MCF 10A (cell line): ENCODE data around the gene ZNF688. TPM values are rescaled to one million over a fixed set of nuclear protein-coding genes. Genes with fewer than 3 reads are reported as not detected.

Experiments
- BruUV-seq: library from RNA; stranded (reverse); fragments of 400-500 nt; replicated peaks from 2 replicates; lab custom pipeline; 2021; lab: Mats Ljungman, UMichigan
- CTCF ChIA-PET: fragments of 300-600 bp; sonication (Branson Sonifier 250); formaldehyde crosslinking; extraction: SDS; loops from one replicate; lab custom pipeline; 2021; ENCODE audit warnings: antibody characterized with exemption, inconsistent platforms; lab: Yijun Ruan, JAX
- POLR2A ChIA-PET: fragments of 300-600, 350-650 bp; sonication (Branson Sonifier 250); formaldehyde crosslinking; extraction: SDS; loops from one replicate; lab custom pipeline; 2020; ENCODE audit warnings: antibody characterized with exemption, inconsistent platforms; lab: Yijun Ruan, JAX
- DNase-seq: peaks from one replicate; pipeline ENCODE4 v3.0.0-alpha.2; 2018; ENCODE audit not compliant: unreplicated experiment
- H3K27ac Mint-ChIP-seq: one replicate; pipeline ENCODE4 v1.8.0; 2022; ENCODE audit warnings: mild to moderate bottlenecking, low read depth, mixed read lengths; ENCODE audit not compliant: unreplicated experiment
- H3K27me3 Mint-ChIP-seq: one replicate; pipeline ENCODE4 v1.8.0; 2022; ENCODE audit warnings: mixed read lengths; ENCODE audit not compliant: insufficient read depth, unreplicated experiment
- H3K36me3 Mint-ChIP-seq: one replicate; pipeline ENCODE4 v1.8.0; 2022; ENCODE audit warnings: mild to moderate bottlenecking, moderate library complexity, mixed read lengths; ENCODE audit not compliant: insufficient read depth, unreplicated experiment
- H3K4me1 Mint-ChIP-seq: one replicate; pipeline ENCODE4 v1.8.0; 2022; ENCODE audit warnings: mixed read lengths; ENCODE audit not compliant: insufficient read depth, unreplicated experiment
- H3K4me3 Mint-ChIP-seq: one replicate; pipeline ENCODE4 v1.8.0; 2022; ENCODE audit warnings: mild to moderate bottlenecking, moderate library complexity, mixed read lengths; ENCODE audit not compliant: unreplicated experiment
- H3K9me3 Mint-ChIP-seq: one replicate; pipeline ENCODE4 v1.8.0; 2022; ENCODE audit warnings: mixed read lengths; ENCODE audit not compliant: unreplicated experiment
- CTCF ChIP-seq: fragments of 200-600 bp; IDR thresholded peaks from one replicate; pipeline ENCODE4 v1.8.0; 2022; ENCODE audit warnings: antibody characterized with exemption, mild to moderate bottlenecking; ENCODE audit not compliant: unreplicated experiment
- intact Hi-C: fragments of 100-400 bp; cut with micrococcal nuclease; formaldehyde crosslinking; loops from 2 replicates; pipeline ENCODE4 v1.14.1; 2022
- total RNA-seq: library from RNA; stranded (reverse); gene quantifications from 2 replicates; pipeline ENCODE4 v1.2.3, GENCODE V29; 2022

The ZNF688 gene
- total RNA-seq, 1 experiment from 2014 or later: 9.0 TPM

- ChIA-PET CTCF (interaction anchor here (0.6 to 1.3 kb wide), 3 partner anchors 23 to 92 kb away, joined by 3 to 5 read pairs (median 3); partner anchors contain the start of gene DCTPP1), POLR2A (interaction anchor here (1.1 to 1.5 kb wide), 2 partner anchors 49 to 87 kb away, joined by 3 to 4 read pairs; no protein-coding TSS in a partner anchor)
- H3K4me3 Mint-ChIP-seq: no peak overlapping the region
- H3K36me3 Mint-ChIP-seq: peaks cover 3% of the 10 kb centered on the region
- no peak for TF ChIP-seq CTCF
- H3K4me1 Mint-ChIP-seq: peaks cover 14% of the 10 kb centered on the region
- H3K27me3 Mint-ChIP-seq: no peaks in the 10 kb centered on the region
- no peak overlapping the region for H3K27ac Mint-ChIP-seq
- no TSS peak for BruUV-seq
- intact Hi-C loops: no loop called here
- no peaks in the 10 kb centered on the region for H3K9me3 Mint-ChIP-seq
- no peak for DNase-seq
Observed at GRCh38 chr16:30521873-30522641, 49.5 kb downstream of the ZNF688 start.

- H3K36me3 Mint-ChIP-seq: no peaks in the 10 kb centered on the region
- H3K27me3 Mint-ChIP-seq: no peaks in the 10 kb centered on the region
- TF ChIP-seq CTCF: no peak
- intact Hi-C loops: no loop called here
- ChIA-PET CTCF (interaction anchor here (0.6 to 1.3 kb wide), 2 partner anchors 23 to 29 kb away, joined by 3 to 5 read pairs; no protein-coding TSS in a partner anchor), POLR2A (no interaction called here)
- no peak for DNase-seq
- no peak overlapping the region for H3K27ac Mint-ChIP-seq
- no TSS peak for BruUV-seq
- peaks cover 14% of the 10 kb centered on the region for H3K4me1 Mint-ChIP-seq
- no peak overlapping the region for H3K4me3 Mint-ChIP-seq
- H3K9me3 Mint-ChIP-seq: no peaks in the 10 kb centered on the region
Observed at GRCh38 chr16:30521476-30521872, 50.0 kb downstream of the ZNF688 start.

Other genes starting within 250 kb of the ZNF688 start
- gene CD2BP2, start 216.4 kb downstream of the ZNF688 start, total RNA-seq: 48.4 and 58.9 TPM in 2 replicates
- 46.5 and 48.0 TPM in 2 replicates for gene TBC1D10B, start 201.2 kb downstream of the ZNF688 start, total RNA-seq
- 1.2 and 1.6 TPM in 2 replicates for gene MYL11, start 196.9 kb downstream of the ZNF688 start, total RNA-seq
- 1.3 and 1.7 TPM in 2 replicates for gene SEPTIN1, start 189.2 kb downstream of the ZNF688 start, total RNA-seq
- gene ZNF48, start 176.3 kb downstream of the ZNF688 start, total RNA-seq: 11.0 and 12.4 TPM in 2 replicates
- 8.1 and 8.3 TPM in 2 replicates for gene ZNF771, start 164.1 kb downstream of the ZNF688 start, total RNA-seq
- gene DCTPP1, start 141.7 kb downstream of the ZNF688 start, total RNA-seq: 29.1 and 42.4 TPM in 2 replicates
- 51.9 and 73.3 TPM in 2 replicates for gene SEPHS2, start 125.8 kb downstream of the ZNF688 start, total RNA-seq
- gene ITGAL, start 99.0 kb downstream of the ZNF688 start, total RNA-seq: not detected in 2 replicates
- gene ZNF768, start 45.1 kb downstream of the ZNF688 start, total RNA-seq: 38.6 and 39.3 TPM in 2 replicates
- gene ZNF747, start 36.9 kb downstream of the ZNF688 start, total RNA-seq: 13.7 TPM in 2 replicates
- 8.3 and 10.6 TPM in 2 replicates for gene ZNF764, start 13.3 kb downstream of the ZNF688 start, total RNA-seq
- gene ZNF785, start 14.0 kb upstream of the ZNF688 start, total RNA-seq: 12.8 and 16.3 TPM in 2 replicates
- gene ZNF689, start 38.7 kb upstream of the ZNF688 start, total RNA-seq: 4.5 and 6.1 TPM in 2 replicates
- gene PRR14, start 79.2 kb upstream of the ZNF688 start, total RNA-seq: 39.4 and 41.4 TPM in 2 replicates
- 69.1 and 80.8 TPM in 2 replicates for gene FBRS, start 86.7 kb upstream of the ZNF688 start, total RNA-seq
- gene SRCAP, start 127.5 kb upstream of the ZNF688 start, total RNA-seq: 52.3 and 60.7 TPM in 2 replicates
- 28.0 and 28.4 TPM in 2 replicates for gene PHKG2, start 176.7 kb upstream of the ZNF688 start, total RNA-seq
- gene CFAP119, start 190.3 kb upstream of the ZNF688 start, total RNA-seq: 4.8 and 5.2 TPM in 2 replicates
- gene RNF40, start 190.6 kb upstream of the ZNF688 start, total RNA-seq: 78.0 and 85.0 TPM in 2 replicates
- 10.9 and 14.1 TPM in 2 replicates for gene ZNF629, start 215.5 kb upstream of the ZNF688 start, total RNA-seq